Breast epithelium (tissue), 3 donors: ENCODE measurements around the gene TPCN2.
A peak's percentile ranks its signal among the peaks of the same experiment; 100 is the strongest.

Experiments
- POLR2A ChIP-seq: fragments of 450-650 bp; IDR thresholded peaks from one replicate; pipeline ENCODE4 v1.6.1; 2016; ENCODE audit warnings: antibody characterized with exemption, mild to moderate bottlenecking, moderate library complexity
- POLR2AphosphoS5 ChIP-seq, 3 donors: sonication (generic); formaldehyde crosslinking; IDR thresholded peaks; one replicate each; pipeline ENCODE4 v1.6.1; 2017; ENCODE audit warnings: antibody characterized with exemption in 3 of 3
- TF ChIP-seq, protein P1 (sequence below), 3 donors: fragments of 450-650 bp; IDR thresholded peaks; one replicate each; pipeline ENCODE4 v1.5.1; 2016 to 2017; ENCODE audit warnings: antibody characterized with exemption in 3 of 3, mild to moderate bottlenecking in 3 of 3, moderate library complexity in 3 of 3

DNA sequence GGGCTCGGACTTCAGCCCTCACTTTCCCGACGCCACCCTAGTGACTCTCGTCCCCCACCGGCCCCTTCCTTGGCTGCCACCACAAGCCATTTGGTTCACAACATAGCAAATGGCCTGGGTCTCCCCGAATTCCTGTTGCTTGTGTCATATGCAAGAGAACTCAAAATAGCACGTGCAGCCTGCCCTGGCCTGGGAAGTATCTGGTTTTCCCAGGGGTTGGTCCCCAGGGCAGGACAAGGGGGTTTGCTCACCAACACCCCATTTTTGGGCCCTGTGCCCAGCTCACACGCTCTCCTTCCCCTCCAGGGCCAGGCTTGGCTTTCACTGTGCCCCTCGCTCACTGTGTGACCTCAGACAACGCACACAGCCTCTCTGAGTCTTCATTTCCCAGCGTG, 12.8 kb upstream of the TPCN2 start:
- TF ChIP-seq POLR2A = no peak
- TF ChIP-seq, protein P1, sequence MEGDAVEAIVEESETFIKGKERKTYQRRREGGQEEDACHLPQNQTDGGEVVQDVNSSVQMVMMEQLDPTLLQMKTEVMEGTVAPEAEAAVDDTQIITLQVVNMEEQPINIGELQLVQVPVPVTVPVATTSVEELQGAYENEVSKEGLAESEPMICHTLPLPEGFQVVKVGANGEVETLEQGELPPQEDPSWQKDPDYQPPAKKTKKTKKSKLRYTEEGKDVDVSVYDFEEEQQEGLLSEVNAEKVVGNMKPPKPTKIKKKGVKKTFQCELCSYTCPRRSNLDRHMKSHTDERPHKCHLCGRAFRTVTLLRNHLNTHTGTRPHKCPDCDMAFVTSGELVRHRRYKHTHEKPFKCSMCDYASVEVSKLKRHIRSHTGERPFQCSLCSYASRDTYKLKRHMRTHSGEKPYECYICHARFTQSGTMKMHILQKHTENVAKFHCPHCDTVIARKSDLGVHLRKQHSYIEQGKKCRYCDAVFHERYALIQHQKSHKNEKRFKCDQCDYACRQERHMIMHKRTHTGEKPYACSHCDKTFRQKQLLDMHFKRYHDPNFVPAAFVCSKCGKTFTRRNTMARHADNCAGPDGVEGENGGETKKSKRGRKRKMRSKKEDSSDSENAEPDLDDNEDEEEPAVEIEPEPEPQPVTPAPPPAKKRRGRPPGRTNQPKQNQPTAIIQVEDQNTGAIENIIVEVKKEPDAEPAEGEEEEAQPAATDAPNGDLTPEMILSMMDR (IDR thresholded peaks at IDR 0.05) = no peak
- TF ChIP-seq POLR2AphosphoS5 (IDR thresholded peaks at IDR 0.05) = peak in 2 of 3 donors; percentile 20 to 27
